ENCODE data around the gene NOM1.
A peak's percentile ranks its signal among the peaks of the same experiment; 100 is the strongest.

Gene NOM1

DNA sequence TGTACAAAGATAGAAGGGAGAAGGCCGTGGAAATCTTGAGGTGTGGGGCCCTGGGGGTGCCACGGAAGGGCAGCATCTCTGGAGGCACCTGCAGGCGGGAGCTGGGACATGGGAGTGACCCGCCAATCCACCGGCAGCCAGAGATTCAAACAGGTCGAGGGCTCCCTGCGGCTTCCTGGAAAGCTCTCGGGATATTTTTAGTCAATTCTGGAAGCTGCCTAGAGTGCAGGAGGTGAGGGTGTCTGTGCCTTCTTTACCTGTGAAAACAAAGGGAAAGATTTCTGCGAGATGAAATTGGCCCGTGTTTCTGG is 44.4 kb downstream of the NOM1 start:
- in situ Hi-C loops (cut with MboI; ENCODE audit: low sequenced_read_pairs, unreplicated experiment): no loop called here
- peak; percentile 4 for DNase-seq (ENCODE audit: low spot score)
- TF ChIP-seq, protein P1, sequence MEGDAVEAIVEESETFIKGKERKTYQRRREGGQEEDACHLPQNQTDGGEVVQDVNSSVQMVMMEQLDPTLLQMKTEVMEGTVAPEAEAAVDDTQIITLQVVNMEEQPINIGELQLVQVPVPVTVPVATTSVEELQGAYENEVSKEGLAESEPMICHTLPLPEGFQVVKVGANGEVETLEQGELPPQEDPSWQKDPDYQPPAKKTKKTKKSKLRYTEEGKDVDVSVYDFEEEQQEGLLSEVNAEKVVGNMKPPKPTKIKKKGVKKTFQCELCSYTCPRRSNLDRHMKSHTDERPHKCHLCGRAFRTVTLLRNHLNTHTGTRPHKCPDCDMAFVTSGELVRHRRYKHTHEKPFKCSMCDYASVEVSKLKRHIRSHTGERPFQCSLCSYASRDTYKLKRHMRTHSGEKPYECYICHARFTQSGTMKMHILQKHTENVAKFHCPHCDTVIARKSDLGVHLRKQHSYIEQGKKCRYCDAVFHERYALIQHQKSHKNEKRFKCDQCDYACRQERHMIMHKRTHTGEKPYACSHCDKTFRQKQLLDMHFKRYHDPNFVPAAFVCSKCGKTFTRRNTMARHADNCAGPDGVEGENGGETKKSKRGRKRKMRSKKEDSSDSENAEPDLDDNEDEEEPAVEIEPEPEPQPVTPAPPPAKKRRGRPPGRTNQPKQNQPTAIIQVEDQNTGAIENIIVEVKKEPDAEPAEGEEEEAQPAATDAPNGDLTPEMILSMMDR (IDR thresholded peaks at IDR 0.05; ENCODE audit: borderline replicate concordance, control extremely low read depth, extremely low read depth, insufficient read depth, missing control alignments): no peak

DNA sequence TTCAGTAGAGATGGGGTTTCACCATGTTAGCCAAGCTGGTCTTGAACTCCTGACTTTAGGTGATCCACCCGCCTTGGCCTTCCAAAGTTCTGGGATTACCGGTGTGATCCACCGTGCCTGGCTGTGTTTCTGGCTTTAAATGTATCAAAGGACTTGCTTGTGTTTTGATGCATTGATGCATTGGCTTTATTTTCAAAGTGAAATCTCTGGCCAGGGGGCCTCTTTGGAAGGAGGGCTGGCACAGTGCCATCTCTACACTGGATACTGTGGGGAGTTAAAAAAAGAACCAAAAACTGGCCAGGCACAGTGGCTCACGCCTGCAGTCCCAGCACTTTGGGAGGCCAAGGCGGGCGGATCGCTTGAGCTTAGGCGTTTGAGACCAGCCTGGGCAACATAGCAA is 44.9 kb downstream of the NOM1 start:
- DNase-seq (ENCODE audit: low spot score): peak; percentile 4
- in situ Hi-C loops (cut with MboI; ENCODE audit: low sequenced_read_pairs, unreplicated experiment): no loop called here
- TF ChIP-seq, protein P1 (IDR thresholded peaks at IDR 0.05; ENCODE audit: borderline replicate concordance, control extremely low read depth, extremely low read depth, insufficient read depth, missing control alignments): no peak

DNA sequence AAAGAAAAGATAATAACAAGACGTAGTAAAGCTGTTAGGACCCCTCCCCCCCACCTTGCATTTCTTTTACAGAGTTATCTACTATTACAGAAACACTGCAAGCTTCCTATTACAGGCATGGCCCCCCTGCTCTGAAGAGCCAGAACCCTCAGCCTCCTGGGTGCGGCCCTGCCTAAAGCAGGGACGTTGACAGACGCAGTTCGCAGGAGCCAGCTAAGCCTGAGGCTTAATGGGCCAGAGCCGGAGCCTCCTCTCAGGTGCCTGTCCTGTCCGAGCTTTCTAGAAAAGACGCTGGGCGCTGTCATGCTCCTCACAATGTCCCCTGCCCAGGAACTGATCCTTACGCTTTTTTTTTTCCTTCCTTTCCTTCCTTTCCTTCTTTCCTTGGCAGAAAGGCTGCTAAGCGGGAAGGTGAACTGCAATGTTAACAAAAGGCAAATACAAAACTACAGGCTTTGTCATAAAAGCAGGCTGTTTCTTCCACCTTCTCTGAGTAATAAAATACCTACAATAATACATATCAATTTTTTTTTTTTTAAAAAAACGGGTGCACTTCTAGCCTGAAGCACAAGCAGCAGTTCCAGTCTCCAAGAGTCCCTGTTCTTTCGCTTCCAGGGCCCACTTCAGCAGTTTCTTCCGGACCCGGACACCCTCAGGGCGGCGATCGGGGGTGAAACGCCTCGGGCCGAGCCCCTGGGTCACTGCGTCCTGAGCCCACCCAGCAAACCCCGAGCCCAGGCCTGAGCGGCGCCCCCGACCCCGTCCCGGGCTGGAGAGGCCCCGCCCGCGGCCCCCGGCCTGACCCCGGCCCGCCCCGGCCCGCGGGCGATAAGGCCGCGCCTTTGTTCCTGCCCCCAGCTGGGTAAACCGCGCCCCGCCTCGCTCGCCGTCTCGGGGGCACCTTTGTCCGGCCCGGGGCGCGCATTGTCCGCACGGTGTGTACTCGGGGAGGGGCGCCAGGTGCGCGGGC is 49.8 kb downstream of the NOM1 start:
- in situ Hi-C loops (cut with MboI; ENCODE audit: low sequenced_read_pairs, unreplicated experiment): no loop called here
- TF ChIP-seq, protein P1 (IDR thresholded peaks at IDR 0.05; ENCODE audit: borderline replicate concordance, control extremely low read depth, extremely low read depth, insufficient read depth, missing control alignments): no peak
- peak; percentile 57 for DNase-seq (ENCODE audit: low spot score)

DNA sequence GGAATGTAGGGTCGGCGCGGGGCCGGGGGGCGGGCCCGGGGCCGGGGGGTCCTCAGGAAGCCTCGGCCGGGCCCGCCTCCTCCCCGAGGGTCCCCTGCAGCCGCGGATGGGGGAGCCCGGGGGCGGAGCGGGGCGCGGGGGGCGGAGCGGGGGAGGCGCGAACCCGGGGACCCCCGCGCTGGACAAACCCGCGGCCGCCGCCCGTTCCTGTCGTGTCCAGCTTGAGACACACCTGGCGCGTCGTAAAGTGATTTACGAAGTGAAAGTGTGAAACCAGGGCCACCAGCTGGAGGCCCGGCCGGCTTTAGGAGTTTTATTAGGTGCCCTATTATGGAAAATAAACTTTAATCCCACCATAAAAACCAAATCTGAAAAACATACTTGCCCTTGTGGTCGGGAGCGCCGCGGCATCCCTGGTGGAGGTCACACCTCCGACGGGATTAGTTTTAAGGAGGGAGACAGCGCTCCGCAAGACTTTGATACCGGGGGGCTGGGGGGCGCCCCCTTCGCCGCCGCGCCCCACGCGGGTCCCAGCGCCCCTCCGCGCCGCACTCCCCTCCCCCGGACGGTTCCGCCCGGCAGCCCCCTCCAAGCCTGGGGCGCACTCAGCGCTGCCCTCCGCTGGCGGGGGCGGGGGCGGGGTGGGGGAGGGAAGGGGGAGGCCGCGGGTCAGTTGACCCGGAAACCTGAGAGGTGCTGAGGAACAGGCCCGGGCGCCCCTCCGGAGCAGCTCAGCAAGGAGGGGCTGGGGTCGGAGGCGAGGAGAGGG is 50.6 kb downstream of the NOM1 start:
- TF ChIP-seq, protein P1 (IDR thresholded peaks at IDR 0.05; ENCODE audit: borderline replicate concordance, control extremely low read depth, extremely low read depth, insufficient read depth, missing control alignments): no peak

DNA sequence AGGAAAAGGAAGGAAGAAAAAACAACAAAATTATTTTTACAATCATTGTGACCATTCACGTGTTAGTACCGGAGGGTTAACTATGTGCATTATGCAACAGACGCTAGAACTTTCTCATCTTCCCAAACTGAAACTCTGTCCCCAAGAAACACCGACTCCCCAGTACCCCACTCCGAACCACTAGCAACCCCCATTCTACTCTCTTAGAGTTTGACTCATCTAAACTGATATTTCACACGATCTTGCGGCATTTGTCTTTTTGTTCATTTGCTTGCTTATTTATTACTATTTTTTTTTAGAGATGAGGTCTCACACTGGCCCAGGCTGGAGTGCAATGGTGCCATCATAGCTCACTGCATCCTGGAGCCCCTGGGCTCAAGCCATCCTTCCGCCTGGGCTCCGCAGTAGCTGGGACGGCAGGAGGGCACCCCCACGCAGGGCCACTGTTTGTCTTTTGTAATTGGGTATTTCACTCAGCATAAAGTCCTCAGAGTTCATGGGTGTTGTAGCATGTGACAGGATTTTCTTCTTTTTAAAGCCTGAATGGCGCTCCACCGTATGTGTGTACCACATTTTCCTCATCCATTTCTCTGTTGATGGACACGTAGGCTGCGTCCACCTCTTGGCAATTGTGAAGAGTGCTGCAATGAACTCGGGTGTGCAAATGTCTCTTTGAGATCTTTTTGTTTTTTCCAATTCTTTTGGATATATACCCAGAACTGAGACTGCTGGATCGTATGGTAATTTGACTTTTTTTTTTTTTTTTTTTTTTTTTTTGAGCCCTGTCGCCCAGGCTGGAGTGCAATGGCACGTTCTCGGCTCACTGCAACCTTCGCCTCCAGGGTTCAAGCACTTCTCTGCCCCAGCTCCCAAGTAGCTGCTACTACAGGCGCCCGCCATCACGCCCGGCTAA is 51.5 kb downstream of the NOM1 start:
- DNase-seq (ENCODE audit: low spot score): no peak
- TF ChIP-seq, protein P1 (IDR thresholded peaks at IDR 0.05; ENCODE audit: borderline replicate concordance, control extremely low read depth, extremely low read depth, insufficient read depth, missing control alignments): no peak
- in situ Hi-C loops (cut with MboI; ENCODE audit: low sequenced_read_pairs, unreplicated experiment): no loop called here

More for the DNA sequence above, 50.6 kb downstream of the NOM1 start:
- in situ Hi-C loops (cut with MboI; ENCODE audit: low sequenced_read_pairs, unreplicated experiment): no loop called here
- peak; percentile 66 for DNase-seq (ENCODE audit: low spot score)

Measured in GM13976 (cell line).